Measurements from ENCODE around the gene PCBP3. TPM values are rescaled to one million over a fixed set of nuclear protein-coding genes. Genes with fewer than 3 reads are reported as not detected.

The PCBP3 gene
- total RNA-seq, 1 experiment from 2014 or later: 10.9 TPM

DNA sequence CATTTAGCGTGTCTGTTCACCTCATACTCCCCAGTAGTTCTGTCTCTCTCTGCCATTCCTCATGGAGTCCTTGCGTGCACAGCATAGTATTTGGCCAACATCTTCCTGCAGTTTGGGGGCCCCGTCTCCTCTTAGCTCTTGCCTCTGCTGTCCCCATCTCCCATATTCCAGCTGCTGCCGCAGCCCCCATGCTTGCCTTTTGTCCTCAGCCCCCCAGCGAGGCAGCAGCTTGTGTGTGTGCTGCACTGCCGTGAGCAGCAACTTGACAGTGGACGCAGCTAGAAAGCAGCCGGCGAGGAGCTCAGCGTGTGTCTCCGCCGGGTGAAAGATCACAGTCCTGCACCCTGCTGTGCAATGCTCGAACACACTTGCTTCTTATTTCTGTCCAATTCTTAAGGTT lies 173.8 kb downstream of the PCBP3 start:
- Mint-ChIP-seq H3K27ac (peak overlapping the region in 1 of 3 experiments; percentile 37; a peak in 1 of 7 replicates), H3K4me3 (no peak overlapping the region), H3K27me3 (ENCODE audit: low read depth) (no peaks in the 10 kb centered on the region), H3K9me3 (0 out of 5 replicates have a peak, but pooled peaks cover 0 to 2% of the 10 kb centered on the region in 2 experiments), H3K4me1 (peaks cover 21 to 30% of the 10 kb centered on the region in 2 experiments), H3K36me3 (ENCODE audit: insufficient read depth in 1 of 3, low read depth in 3 of 3) (no peaks in the 10 kb centered on the region)
- Histone ChIP-seq H2BK12ac (ENCODE audit: insufficient read length, low read depth, low read length) (no peak overlapping the region), H3K23me2 (ENCODE audit: insufficient read length, low read depth, low read length, poor library complexity, severe bottlenecking) (peaks cover 2% of the 10 kb centered on the region), H2BK5ac (ENCODE audit: insufficient read length, low read length) (no peak overlapping the region), H3K18ac (ENCODE audit: insufficient read length, low read depth, low read length) (no peak overlapping the region), H3K23ac (ENCODE audit: insufficient read length, low read depth, low read length) (no peak overlapping the region), H3K4ac (ENCODE audit: low read depth, low read length) (no peak overlapping the region), H3K4me1 (ENCODE audit: insufficient read depth, low read length) (no peaks in the 10 kb centered on the region), H4K91ac (ENCODE audit: insufficient read length, low read depth, low read length) (no peak overlapping the region), H2AFZ (ENCODE audit: low read length) (no peak overlapping the region), H3K56ac (ENCODE audit: insufficient read length, low read depth, low read length) (no peak overlapping the region), H2BK20ac (ENCODE audit: low read depth, low read length, poor library complexity, severe bottlenecking) (no peak overlapping the region), H3T11ph (ENCODE audit: low read length) (no peak overlapping the region), H3K27ac (ENCODE audit: insufficient read length, low read depth, low read length) (no peak overlapping the region), H2AK5ac (ENCODE audit: insufficient read length, low read length) (no peak overlapping the region), H3K79me2 (ENCODE audit: insufficient read depth, low read length) (no peaks in the 10 kb centered on the region), H3K79me1 (ENCODE audit: insufficient read depth, low read depth, low read length, poor library complexity, severe bottlenecking) (no peaks in the 10 kb centered on the region), H3K9ac (ENCODE audit: extremely low read depth, insufficient read length, low read length) (no peak overlapping the region), H3K14ac (ENCODE audit: insufficient read depth, low read length) (no peak overlapping the region), H2BK120ac (ENCODE audit: low read depth, low read length, poor library complexity, severe bottlenecking) (no peak overlapping the region), H4K20me1 (ENCODE audit: control insufficient read depth, insufficient read depth, insufficient read length) (no peaks in the 10 kb centered on the region), H4K5ac (ENCODE audit: insufficient read length, low read depth, low read length) (no peak overlapping the region), H3K9me3 (ENCODE audit: control insufficient read depth, low read depth, low read length) (no peaks in the 10 kb centered on the region), H3K4me2 (ENCODE audit: insufficient read depth, insufficient read length, low read length) (no peak overlapping the region), H3K27me3 (ENCODE audit: insufficient read depth, low read length) (no peaks in the 10 kb centered on the region), H2BK15ac (ENCODE audit: low read depth, low read length) (no peak overlapping the region), H4K8ac (replicated peaks; ENCODE audit: insufficient read length, low read depth, low read length) (no peak overlapping the region)
- WGBS (ENCODE audit: extremely low coverage, insufficient read length, low lambda C conversion rate): no CpG with 5 or more reads among the region's 13 CpGs
- TF ChIP-seq, protein P1, sequence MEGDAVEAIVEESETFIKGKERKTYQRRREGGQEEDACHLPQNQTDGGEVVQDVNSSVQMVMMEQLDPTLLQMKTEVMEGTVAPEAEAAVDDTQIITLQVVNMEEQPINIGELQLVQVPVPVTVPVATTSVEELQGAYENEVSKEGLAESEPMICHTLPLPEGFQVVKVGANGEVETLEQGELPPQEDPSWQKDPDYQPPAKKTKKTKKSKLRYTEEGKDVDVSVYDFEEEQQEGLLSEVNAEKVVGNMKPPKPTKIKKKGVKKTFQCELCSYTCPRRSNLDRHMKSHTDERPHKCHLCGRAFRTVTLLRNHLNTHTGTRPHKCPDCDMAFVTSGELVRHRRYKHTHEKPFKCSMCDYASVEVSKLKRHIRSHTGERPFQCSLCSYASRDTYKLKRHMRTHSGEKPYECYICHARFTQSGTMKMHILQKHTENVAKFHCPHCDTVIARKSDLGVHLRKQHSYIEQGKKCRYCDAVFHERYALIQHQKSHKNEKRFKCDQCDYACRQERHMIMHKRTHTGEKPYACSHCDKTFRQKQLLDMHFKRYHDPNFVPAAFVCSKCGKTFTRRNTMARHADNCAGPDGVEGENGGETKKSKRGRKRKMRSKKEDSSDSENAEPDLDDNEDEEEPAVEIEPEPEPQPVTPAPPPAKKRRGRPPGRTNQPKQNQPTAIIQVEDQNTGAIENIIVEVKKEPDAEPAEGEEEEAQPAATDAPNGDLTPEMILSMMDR (conservative IDR thresholded peaks at IDR 0.05): no peak
- DNase-seq: no peak
